GM12872 (cell line): Measurements from ENCODE around the gene ATP6V0B.

ENCODE experiments used
- CTCF ChIP-seq: IDR thresholded peaks from 3 replicates; pipeline ENCODE4 v1.5.1; 2011; ENCODE audit warnings: low read depth, mild to moderate bottlenecking, low read length, moderate library complexity; ENCODE audit not compliant: insufficient read depth

ATP6V0B gene

GRCh38 chr1:44021156-44021555 lies 46.4 kb downstream of the ATP6V0B start:
- no peak for TF ChIP-seq CTCF

- TF ChIP-seq CTCF: 0 out of 3 replicates have a peak, but pooled peaks have one; percentile 6
Observed at GRCh38 chr1:44021581-44022321, 47.0 kb downstream of the ATP6V0B start.

- no peak for TF ChIP-seq CTCF
Observed at GRCh38 chr1:44024031-44024902, 49.5 kb downstream of the ATP6V0B start.

GRCh38 chr1:44024903-44025525 lies 50.3 kb downstream of the ATP6V0B start:
- TF ChIP-seq CTCF: no peak

GRCh38 chr1:44025816-44026215 lies 51.1 kb downstream of the ATP6V0B start:
- TF ChIP-seq CTCF: no peak

- no peak for TF ChIP-seq CTCF
Observed at GRCh38 chr1:44027320-44027719, 52.6 kb downstream of the ATP6V0B start.
